ENCODE data around the gene GNAT1. TPM values are rescaled to one million over a fixed set of nuclear protein-coding genes. Genes with fewer than 3 reads are reported as not detected.

GNAT1 gene
- total and polyA plus RNA-seq, 2 of the 13 experiments (the other 11 are each of a cell fraction or from before 2014, with no cell fraction given): 0.15 TPM; not detected in 1

DNA sequence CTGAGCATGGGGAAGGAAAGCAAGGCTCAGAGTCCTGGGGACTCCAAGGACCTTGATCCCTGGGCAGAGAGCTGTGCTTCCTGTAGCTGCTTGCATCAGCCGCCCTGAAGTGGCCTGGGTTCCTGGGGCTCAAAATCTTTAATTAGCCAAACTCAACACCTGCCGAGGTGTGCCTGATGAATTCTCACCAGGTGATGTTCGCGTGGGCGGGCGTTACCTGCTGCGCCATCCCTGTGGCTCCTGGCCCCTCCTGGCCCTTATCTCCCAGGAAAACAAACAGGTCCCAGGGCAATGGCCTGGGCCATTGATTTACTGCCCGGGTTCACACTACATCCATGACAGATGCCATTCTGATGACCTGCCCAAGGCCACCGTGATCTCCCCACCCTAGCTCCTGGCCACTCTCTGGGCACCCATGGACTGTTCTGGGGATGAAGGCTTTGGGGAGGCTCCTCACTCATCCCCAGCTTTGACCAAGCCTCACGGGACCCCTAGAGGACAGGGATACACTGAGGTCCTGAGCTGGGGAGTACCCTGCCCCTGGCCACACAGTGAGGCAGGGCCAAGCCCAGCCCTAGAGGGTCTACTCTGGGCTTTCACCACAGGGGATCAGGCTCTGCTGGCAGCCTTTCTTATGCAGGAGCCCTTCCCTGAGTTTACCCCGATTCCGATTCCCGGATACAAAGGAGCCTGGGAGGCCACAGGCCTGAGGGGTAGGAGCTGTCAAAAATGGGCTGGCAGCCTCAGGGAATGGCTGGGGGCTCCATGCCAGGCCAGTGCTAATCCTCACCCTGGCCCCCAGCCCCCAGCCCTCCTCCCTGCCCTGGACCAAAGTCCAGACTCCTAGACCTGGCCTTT lies 19.3 kb downstream of the GNAT1 start (continued):
- TF ChIP-seq ZNF530 (CRISPR knock-in tag; IDR thresholded peaks at IDR 0.05; ENCODE audit: low read depth) (no peak), HNRNPH1 (optimal IDR thresholded peaks at IDR 0.05; ENCODE audit: low read depth, low read length) (no peak), NAIF1 (CRISPR knock-in tag; IDR thresholded peaks at IDR 0.05; ENCODE audit: borderline replicate concordance) (no peak), RBAK (CRISPR knock-in tag; IDR thresholded peaks at IDR 0.05) (no peak), ZNF75D (CRISPR knock-in tag; IDR thresholded peaks at IDR 0.05; ENCODE audit: borderline replicate concordance) (no peak), ZMAT3 (CRISPR knock-in tag; conservative IDR thresholded peaks at IDR 0.05) (peak; percentile 65), CBFB (CRISPR knock-in tag; IDR thresholded peaks at IDR 0.05) (no peak; the same call in 1 of the 2 replicates), RORA (CRISPR knock-in tag; IDR thresholded peaks at IDR 0.05) (no peak), FOXM1 (CRISPR knock-in tag; IDR thresholded peaks at IDR 0.05) (no peak), ZNF572 (CRISPR knock-in tag; IDR thresholded peaks at IDR 0.05) (no peak), ZNF143 (CRISPR knock-in tag; IDR thresholded peaks at IDR 0.05) (no peak), POGZ (CRISPR knock-in tag; IDR thresholded peaks at IDR 0.05) (0 out of 2 replicates have a peak, but pooled peaks have one; percentile 17), ZNF296 (CRISPR knock-in tag; conservative IDR thresholded peaks at IDR 0.05) (no peak; the same call in 1 of the 2 replicates), ZNF441 (CRISPR knock-in tag; IDR thresholded peaks at IDR 0.05; ENCODE audit: borderline replicate concordance) (0 out of 2 replicates have a peak, but pooled peaks have one; percentile 17), RBM39 (IDR thresholded peaks at IDR 0.05; ENCODE audit: low read depth, low read length, poor library complexity, severe bottlenecking) (peak; percentile 58), KLF12 (CRISPR knock-in tag; IDR thresholded peaks at IDR 0.05; ENCODE audit: borderline replicate concordance) (0 out of 2 replicates have a peak, but pooled peaks have one; percentile 32), BRD4 (CRISPR knock-in tag; IDR thresholded peaks at IDR 0.05) (0 out of 2 replicates have a peak, but pooled peaks have one; percentile 55), PCBP2 (optimal IDR thresholded peaks at IDR 0.05; ENCODE audit: low read depth, low read length, poor library complexity, severe bottlenecking) (no peak), SAP130 (CRISPR knock-in tag; IDR thresholded peaks at IDR 0.05; ENCODE audit: low read depth) (peak; percentile 76), HDAC1 (CRISPR knock-in tag; IDR thresholded peaks at IDR 0.05) (peak; percentile 62), HNRNPUL1 (IDR thresholded peaks at IDR 0.05; ENCODE audit: low read depth, low read length) (no peak)
- TF ChIP-seq, protein P1, sequence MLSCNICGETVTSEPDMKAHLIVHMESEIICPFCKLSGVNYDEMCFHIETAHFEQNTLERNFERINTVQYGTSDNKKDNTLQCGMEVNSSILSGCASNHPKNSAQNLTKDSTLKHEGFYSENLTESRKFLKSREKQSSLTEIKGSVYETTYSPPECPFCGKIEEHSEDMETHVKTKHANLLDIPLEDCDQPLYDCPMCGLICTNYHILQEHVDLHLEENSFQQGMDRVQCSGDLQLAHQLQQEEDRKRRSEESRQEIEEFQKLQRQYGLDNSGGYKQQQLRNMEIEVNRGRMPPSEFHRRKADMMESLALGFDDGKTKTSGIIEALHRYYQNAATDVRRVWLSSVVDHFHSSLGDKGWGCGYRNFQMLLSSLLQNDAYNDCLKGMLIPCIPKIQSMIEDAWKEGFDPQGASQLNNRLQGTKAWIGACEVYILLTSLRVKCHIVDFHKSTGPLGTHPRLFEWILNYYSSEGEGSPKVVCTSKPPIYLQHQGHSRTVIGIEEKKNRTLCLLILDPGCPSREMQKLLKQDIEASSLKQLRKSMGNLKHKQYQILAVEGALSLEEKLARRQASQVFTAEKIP (CRISPR knock-in tag; IDR thresholded peaks at IDR 0.05; ENCODE audit: borderline replicate concordance): no peak
- TF ChIP-seq, protein P2, sequence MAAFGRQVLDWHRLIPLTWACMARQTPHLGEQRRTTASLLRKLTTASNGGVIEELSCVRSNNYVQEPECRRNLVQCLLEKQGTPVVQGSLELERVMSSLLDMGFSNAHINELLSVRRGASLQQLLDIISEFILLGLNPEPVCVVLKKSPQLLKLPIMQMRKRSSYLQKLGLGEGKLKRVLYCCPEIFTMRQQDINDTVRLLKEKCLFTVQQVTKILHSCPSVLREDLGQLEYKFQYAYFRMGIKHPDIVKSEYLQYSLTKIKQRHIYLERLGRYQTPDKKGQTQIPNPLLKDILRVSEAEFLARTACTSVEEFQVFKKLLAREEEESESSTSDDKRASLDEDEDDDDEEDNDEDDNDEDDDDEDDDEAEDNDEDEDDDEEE (CRISPR knock-in tag; IDR thresholded peaks at IDR 0.05): no peak
- TF ChIP-seq, protein P3, sequence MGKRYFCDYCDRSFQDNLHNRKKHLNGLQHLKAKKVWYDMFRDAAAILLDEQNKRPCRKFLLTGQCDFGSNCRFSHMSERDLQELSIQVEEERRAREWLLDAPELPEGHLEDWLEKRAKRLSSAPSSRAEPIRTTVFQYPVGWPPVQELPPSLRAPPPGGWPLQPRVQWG (CRISPR knock-in tag; IDR thresholded peaks at IDR 0.05; ENCODE audit: borderline replicate concordance, low read depth): no peak
- TF ChIP-seq, protein P4, sequence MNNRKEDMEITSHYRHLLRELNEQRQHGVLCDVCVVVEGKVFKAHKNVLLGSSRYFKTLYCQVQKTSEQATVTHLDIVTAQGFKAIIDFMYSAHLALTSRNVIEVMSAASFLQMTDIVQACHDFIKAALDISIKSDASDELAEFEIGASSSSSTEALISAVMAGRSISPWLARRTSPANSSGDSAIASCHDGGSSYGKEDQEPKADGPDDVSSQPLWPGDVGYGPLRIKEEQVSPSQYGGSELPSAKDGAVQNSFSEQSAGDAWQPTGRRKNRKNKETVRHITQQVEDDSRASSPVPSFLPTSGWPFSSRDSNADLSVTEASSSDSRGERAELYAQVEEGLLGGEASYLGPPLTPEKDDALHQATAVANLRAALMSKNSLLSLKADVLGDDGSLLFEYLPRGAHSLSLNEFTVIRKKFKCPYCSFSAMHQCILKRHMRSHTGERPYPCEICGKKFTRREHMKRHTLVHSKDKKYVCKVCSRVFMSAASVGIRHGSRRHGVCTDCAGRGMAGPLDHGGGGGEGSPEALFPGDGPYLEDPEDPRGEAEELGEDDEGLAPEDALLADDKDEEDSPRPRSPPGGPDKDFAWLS (CRISPR knock-in tag; IDR thresholded peaks at IDR 0.05; ENCODE audit: borderline replicate concordance): no peak

Measured in HepG2 (cell line).